Thoracic aorta (tissue), 2 donors: ENCODE measurements around the gene PSTPIP2. TPM values are rescaled to one million over a fixed set of nuclear protein-coding genes. Genes with fewer than 3 reads are reported as not detected.

Experiments used
- ATAC-seq: fragments of 150-250 bp; one replicate; pipeline ENCODE4 v1.8.0; 2017; ENCODE audit warnings: low read depth; ENCODE audit not compliant: insufficient number of reproducible peaks, low FRiP score
- DNase-seq: peaks from one replicate; pipeline ENCODE4 v3.0.0-alpha.2; 2020; ENCODE audit warnings: low spot score
- H3K27ac ChIP-seq, 2 donors: fragments of 200-600 bp; sonication (generic); 1 replicate in 1 of 2; 2 replicates in 1 of 2; pipeline ENCODE4 v1.5.1; 2016; ENCODE audit warnings: mild to moderate bottlenecking in 2 of 2, moderate library complexity in 2 of 2
- H3K27me3 ChIP-seq: fragments of 200-600 bp; sonication (generic); replicated peaks from 2 replicates; pipeline ENCODE4 v1.6.0; 2016; ENCODE audit warnings: mild to moderate bottlenecking; ENCODE audit not compliant: insufficient read depth
- H3K36me3 ChIP-seq: fragments of 200-600 bp; sonication (generic); one replicate; pipeline ENCODE4 v1.5.1; 2016
- H3K4me1 ChIP-seq, 2 donors: fragments of 200-600 bp; sonication (generic); 1 replicate in 1 of 2; 2 replicates in 1 of 2; pipeline versions ENCODE4 v1.5.1 to v1.6.0; 2016; ENCODE audit warnings: low read depth in 2 of 2, mild to moderate bottlenecking in 1 of 2; ENCODE audit not compliant: control insufficient read depth in 1 of 2
- H3K4me3 ChIP-seq: fragments of 200-600 bp; sonication (generic); 2 replicates; pipeline ENCODE4 v1.5.1; 2016; ENCODE audit warnings: mild to moderate bottlenecking
- H3K9me3 ChIP-seq: fragments of 200-600 bp; sonication (generic); 2 replicates; pipeline ENCODE4 v1.5.1; 2016
- total RNA-seq, 2 donors: library from RNA; depleted of rRNA; stranded (reverse); fragments of >200 nt; gene quantifications; one replicate each; pipeline versions ENCODE4 v1.1.0 to v1.2.3, GENCODE V29; 2016
- TF ChIP-seq, protein P1 (sequence below): fragments of 200-600 bp; sonication (generic); IDR thresholded peaks from one replicate; pipeline ENCODE4 v1.5.1; 2019; ENCODE audit warnings: antibody characterized with exemption

The PSTPIP2 gene
- total RNA-seq, 2 donors from 2014 or later = 11.9 to 21.5 TPM

DNA sequence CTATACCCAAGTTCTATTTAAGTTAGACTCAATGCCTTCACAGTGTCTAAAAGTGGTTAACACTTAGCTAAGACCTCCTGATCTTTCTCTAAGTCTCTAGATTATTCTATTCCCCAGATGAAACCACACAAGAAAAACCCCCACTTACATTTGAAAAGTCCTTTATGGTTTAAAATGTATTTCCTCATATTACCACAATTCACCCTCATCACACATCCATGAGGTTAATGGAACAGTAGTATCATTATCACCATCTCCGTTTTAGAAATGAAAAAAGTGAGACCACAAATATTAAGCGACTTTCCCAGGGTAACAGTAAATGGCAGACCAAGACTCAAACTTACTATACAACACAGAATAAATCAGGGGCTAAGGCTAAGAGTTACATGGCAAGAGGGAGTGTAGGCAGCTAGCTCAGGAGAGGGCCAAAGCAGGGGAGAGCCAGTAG is 133.5 kb downstream of the PSTPIP2 start:
- H3K4me1 ChIP-seq = no peaks in the 10 kb centered on the region
- no peak for ATAC-seq

DNA sequence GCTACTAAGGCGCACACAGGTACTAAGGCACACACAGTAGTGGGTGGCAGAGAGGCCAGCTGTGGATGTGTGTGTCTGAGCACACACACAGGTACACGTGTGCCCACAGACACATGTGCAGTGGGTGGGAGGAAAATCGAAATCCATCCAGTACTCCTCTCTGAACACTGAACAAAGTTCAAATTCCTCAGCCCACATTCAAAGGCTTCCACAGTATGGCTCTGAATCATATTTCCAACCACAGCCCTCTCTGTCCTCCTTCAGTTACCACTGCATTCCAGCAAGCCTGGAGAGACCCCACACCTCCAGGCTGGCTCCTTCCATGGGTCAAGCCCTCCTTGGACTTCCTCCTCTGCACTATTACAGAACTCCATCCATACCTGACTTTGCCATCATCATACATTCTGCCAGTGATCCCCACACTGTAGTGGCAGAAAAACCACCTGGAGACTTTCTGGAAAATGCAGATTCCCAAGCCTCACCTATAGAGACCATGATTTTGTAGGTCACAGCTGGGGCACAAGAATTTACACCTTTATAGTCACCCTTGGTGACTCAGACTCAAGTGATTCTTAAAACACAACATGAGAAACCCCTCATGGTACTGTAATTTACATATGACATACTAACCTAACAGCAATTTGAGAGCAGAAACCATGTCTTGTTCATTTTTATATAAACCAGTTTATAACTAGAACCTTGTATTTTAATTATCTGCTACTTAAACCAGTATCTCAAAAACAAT is 136.3 kb downstream of the PSTPIP2 start:
- TF ChIP-seq, protein P1, sequence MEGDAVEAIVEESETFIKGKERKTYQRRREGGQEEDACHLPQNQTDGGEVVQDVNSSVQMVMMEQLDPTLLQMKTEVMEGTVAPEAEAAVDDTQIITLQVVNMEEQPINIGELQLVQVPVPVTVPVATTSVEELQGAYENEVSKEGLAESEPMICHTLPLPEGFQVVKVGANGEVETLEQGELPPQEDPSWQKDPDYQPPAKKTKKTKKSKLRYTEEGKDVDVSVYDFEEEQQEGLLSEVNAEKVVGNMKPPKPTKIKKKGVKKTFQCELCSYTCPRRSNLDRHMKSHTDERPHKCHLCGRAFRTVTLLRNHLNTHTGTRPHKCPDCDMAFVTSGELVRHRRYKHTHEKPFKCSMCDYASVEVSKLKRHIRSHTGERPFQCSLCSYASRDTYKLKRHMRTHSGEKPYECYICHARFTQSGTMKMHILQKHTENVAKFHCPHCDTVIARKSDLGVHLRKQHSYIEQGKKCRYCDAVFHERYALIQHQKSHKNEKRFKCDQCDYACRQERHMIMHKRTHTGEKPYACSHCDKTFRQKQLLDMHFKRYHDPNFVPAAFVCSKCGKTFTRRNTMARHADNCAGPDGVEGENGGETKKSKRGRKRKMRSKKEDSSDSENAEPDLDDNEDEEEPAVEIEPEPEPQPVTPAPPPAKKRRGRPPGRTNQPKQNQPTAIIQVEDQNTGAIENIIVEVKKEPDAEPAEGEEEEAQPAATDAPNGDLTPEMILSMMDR = no peak
- ATAC-seq (no peak), DNase-seq (no peak)
- Histone ChIP-seq H3K36me3 (peaks cover 42% of the 10 kb centered on the region), H3K4me3 (no peak overlapping the region), H3K27ac (no peak overlapping the region), H3K27me3 (no peaks in the 10 kb centered on the region), H3K4me1 (no peaks in the 10 kb centered on the region), H3K9me3 (no peaks in the 10 kb centered on the region)

More for the DNA sequence above, 133.5 kb downstream of the PSTPIP2 start:
- H3K27me3 ChIP-seq = no peaks in the 10 kb centered on the region
- H3K9me3 ChIP-seq = no peaks in the 10 kb centered on the region
- DNase-seq = no peak
- H3K4me3 ChIP-seq = no peak overlapping the region
- peaks cover 55% of the 10 kb centered on the region for H3K36me3 ChIP-seq
- TF ChIP-seq, protein P1 = no peak
- H3K27ac ChIP-seq = no peak overlapping the region

Other genes starting within 250 kb of the PSTPIP2 start
- gene SIGLEC15, start 246.6 kb downstream of the PSTPIP2 start, total RNA-seq = under 1 TPM; 0.49 to 0.54 TPM
- gene EPG5, start 104.9 kb downstream of the PSTPIP2 start, total RNA-seq = 10 to 100 TPM; 46.0 to 47.9 TPM
- gene ATP5F1A, start 26.0 kb upstream of the PSTPIP2 start, total RNA-seq = 100 to 1,000 TPM; 240 to 264 TPM
- gene HAUS1, start 32.1 kb upstream of the PSTPIP2 start, total RNA-seq = 10 to 100 TPM; 12.9 to 21.3 TPM